ENCODE results near the gene SPACA6.
"Not testable (repeated sequence)": the region's sequence is repeated elsewhere in the genome, so short reads cannot be mapped to it uniquely, and the experiment has no call there.

SPACA6 gene

DNA sequence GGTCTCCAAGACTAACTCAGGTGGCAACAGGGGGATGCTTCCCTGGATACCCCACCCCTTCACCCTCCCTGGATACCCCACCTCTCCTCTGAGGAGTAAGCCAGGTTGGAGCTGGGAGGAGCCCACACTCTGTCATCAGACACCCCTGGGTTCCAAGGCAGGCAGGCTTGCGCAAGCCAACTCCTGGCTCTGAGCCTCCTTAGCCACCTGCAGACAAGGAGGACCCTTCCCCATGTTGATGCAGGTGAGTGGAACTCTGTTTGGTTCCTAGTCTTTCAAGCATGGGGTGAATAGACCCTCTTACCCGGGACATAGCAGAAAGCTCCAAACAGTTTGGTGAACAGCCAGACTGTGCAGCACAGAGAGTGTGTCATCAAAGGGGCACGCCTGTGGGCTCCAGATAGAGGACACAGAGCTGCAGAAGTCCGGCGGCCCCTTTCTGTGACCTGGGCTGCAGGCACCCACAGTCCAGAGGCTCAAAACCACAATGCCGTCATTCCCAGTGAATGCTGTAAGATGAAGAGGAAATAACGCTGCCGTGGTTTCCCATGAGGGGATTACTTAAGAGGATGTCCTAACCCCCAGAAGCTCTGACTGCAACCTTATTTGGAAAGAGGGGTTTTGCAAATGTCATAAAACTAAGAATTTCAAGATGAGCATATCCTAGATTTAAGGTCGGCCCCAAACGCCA is 42.8 kb downstream of the SPACA6 start:
- TF ChIP-seq, protein P1, sequence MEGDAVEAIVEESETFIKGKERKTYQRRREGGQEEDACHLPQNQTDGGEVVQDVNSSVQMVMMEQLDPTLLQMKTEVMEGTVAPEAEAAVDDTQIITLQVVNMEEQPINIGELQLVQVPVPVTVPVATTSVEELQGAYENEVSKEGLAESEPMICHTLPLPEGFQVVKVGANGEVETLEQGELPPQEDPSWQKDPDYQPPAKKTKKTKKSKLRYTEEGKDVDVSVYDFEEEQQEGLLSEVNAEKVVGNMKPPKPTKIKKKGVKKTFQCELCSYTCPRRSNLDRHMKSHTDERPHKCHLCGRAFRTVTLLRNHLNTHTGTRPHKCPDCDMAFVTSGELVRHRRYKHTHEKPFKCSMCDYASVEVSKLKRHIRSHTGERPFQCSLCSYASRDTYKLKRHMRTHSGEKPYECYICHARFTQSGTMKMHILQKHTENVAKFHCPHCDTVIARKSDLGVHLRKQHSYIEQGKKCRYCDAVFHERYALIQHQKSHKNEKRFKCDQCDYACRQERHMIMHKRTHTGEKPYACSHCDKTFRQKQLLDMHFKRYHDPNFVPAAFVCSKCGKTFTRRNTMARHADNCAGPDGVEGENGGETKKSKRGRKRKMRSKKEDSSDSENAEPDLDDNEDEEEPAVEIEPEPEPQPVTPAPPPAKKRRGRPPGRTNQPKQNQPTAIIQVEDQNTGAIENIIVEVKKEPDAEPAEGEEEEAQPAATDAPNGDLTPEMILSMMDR (IDR thresholded peaks at IDR 0.05; ENCODE audit: borderline replicate concordance, insufficient read depth, low read depth, low read length), result no peak
- no peak overlapping the region for H3K4me3 ChIP-seq (ENCODE audit: low read depth, low read length)

DNA sequence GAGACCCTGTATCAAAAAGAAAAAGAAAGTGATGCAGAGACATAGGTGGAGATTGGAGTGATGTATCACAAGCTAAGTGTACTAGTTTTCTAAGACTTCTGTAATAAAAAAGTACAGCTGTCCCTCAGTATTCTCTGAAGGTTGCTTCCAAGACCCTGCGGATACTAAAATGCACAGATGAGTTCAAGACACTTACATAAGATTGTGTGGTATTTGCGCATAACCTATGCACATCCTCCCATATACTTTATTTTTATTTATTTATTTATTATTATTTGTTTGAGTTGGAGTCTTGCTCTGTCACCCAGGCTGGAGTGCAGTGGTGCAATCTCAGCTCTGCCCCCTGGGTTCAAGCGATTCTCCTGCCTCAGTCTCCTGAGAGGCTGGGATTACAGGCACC is 44.3 kb downstream of the SPACA6 start:
- no peak overlapping the region for H3K4me3 ChIP-seq (ENCODE audit: low read depth, low read length)
- TF ChIP-seq, protein P1 (IDR thresholded peaks at IDR 0.05; ENCODE audit: borderline replicate concordance, insufficient read depth, low read depth, low read length), result no peak

DNA sequence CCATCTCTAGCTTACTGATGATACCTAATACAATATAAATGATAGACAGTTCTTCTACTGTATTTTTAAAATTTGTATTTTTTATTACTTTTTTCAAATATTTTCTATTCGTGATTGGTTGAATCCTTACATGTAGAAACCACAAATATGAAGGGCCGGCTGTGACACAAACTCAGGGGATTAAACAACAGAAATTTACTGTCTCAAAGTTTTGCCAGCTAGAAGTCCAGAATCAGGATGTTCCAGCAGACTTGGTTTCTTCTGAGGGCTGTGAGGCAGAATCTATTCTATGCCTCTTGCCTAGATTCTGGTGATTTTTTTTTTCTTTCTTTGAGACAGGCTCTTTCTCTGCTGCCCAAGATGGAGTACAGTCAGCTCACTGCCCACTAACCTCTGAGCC is 44.8 kb downstream of the SPACA6 start:
- H3K4me3 ChIP-seq (ENCODE audit: low read depth, low read length), result no peak overlapping the region
- TF ChIP-seq, protein P1 (IDR thresholded peaks at IDR 0.05; ENCODE audit: borderline replicate concordance, insufficient read depth, low read depth, low read length), result no peak

DNA sequence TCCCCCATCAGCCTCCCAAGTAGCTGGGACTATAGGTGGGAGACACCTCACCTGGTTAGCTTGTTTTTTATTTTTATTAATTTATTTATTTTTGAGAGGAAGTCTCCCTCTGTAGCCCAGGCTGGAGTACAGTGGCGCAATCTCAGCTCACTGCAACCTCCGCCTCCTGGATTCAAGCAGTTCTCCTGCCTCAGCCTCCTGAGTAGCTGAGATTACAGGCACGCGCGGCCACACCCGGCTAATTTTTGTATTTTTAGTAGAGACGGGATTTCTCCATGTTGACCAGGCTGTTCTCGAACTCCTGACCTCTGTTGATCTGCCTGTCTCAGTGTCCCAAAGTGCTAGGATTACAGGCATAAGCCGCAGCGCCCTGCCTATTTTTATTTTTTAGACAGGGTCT is 45.4 kb downstream of the SPACA6 start:
- not testable (repeated sequence) for H3K4me3 ChIP-seq (ENCODE audit: low read depth, low read length)

DNA sequence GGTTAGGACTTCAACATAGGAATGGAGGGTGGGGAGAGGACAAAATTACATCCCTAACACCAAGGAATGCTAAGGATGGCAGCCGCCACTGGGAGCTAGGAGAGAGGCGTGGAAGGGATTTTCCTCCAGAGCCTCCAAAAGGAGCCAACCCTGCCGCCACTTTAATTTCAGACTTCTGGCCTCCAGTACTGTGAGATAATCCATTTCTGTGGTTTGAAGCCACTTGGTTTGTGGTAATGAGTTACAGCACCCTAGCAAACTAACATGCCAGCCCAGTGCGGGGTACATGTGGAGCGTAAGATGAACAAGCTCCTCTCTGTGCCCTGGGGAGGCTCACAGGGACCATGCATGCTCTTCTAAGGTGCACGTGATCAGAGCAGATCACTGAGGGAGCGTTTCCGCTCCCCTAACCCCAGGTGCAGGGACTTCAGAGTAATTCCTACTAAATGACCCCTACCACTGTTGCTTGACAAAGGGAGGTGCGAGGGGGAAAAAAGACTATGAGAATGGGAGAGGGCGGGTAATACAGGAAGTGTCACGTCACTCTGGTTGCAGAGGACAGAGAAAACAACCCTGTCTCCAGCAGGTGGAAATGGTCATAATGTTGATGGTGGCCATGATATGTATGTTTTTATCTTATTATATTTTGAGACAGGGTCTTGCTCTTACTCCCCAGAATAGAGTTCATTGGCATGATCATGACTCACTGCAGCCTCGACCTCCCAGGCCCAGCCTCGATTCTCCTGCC is 46.5 kb downstream of the SPACA6 start:
- H3K4me3 ChIP-seq (ENCODE audit: low read depth, low read length), result no peak overlapping the region
- TF ChIP-seq, protein P1 (IDR thresholded peaks at IDR 0.05; ENCODE audit: borderline replicate concordance, insufficient read depth, low read depth, low read length), result no peak

DNA sequence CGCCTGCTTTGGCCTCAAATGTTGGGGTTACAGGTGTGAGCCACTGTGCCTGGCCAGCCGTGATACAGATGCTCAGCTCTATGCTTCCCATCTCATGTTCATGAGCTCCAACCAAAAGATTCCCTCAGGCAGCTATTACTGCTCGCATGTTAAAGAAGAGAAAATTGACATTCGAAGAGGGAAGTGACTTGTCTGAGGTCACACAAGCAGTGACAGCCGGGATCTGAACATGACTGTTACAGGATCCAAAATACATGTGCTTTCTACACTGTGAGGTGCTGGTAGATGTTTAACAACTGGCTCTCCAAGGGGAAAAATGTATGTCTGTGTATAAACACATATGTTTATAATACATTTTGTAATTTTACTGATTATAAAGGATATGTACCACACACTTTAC is 47.2 kb downstream of the SPACA6 start:
- H3K4me3 ChIP-seq (ENCODE audit: low read depth, low read length), result no peak overlapping the region
- TF ChIP-seq, protein P1 (IDR thresholded peaks at IDR 0.05; ENCODE audit: borderline replicate concordance, insufficient read depth, low read depth, low read length), result no peak

DNA sequence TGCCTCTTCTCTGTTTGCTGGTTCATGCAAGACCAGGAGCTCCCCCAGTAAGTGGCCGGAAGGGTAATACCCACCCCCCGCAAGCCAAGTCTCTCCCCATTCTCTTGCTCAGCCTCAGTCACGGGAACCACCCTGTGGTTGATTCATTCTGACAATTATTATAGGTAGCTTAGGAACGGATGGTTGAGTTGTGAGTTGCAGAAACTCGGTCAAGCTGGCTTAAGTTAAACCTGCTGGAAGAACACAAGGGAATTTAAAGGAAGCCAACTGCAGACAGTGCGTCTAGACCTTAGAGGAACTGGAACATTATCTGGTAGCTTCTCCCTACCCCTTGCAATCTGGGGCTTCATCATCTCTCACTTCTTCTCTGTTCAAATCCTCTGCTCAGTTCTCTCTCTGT is 49.7 kb downstream of the SPACA6 start:
- TF ChIP-seq, protein P1 (IDR thresholded peaks at IDR 0.05; ENCODE audit: borderline replicate concordance, insufficient read depth, low read depth, low read length), result no peak
- H3K4me3 ChIP-seq (ENCODE audit: low read depth, low read length), result no peak overlapping the region

Measured in GM12875 (cell line).